ENCODE data around the gene CCK.

Gene CCK

DNA sequence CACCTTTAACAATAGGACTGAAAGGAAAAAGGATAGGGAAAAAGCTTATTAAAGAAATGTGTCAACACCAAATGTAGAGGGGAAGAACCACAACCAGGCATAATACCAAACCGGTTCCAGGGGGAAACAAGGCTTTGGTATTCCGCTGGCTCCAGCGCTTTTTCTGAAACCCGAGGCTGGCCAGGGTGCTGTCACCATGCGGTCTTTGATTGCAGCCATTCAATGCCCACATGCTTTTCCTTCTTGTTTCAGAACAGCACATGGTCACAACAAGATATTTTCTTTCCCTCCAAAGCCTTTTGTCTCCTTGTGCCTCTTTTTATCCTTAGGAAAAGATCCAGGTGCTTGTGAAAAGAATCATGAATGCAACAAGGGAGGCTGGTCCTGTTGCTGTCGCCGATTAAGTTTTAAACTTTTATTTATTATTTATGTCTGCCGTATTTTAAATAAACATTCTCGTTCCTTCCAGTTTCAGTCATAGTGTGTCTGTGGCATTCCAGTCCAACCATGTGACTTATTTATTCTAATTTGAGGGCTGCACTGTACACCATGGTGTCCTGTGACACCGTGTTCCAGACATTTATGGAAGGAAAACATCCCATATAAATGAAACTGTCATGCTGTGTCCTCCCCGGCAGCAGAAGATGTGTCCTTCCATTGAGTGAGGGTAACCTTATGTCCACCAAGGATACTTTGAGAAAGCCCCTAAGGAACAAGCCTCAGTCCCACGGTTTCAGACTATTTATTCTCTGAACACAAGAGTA is 41.1 kb downstream of the CCK start:
- no peak for DNase-seq

DNA sequence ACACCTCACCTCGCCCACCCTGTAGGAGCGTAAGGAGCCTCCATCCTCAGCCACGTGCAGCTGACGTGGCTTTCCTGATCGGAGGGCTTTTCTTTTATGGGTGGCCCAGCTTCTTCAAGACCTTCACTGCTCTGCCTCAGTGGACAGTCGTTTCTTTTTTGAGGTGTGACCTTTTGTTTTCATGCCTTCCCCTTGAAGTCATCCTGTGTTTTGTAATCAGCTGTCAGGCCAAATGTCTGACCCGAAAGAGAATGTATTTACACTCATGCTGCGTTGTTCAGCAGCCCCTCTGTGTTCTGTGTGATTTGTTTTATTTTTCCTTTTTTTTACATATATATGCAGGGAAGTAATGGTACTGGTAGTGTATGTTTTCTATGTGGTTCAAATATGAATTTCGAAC is 41.8 kb downstream of the CCK start:
- no peak for DNase-seq

DNA sequence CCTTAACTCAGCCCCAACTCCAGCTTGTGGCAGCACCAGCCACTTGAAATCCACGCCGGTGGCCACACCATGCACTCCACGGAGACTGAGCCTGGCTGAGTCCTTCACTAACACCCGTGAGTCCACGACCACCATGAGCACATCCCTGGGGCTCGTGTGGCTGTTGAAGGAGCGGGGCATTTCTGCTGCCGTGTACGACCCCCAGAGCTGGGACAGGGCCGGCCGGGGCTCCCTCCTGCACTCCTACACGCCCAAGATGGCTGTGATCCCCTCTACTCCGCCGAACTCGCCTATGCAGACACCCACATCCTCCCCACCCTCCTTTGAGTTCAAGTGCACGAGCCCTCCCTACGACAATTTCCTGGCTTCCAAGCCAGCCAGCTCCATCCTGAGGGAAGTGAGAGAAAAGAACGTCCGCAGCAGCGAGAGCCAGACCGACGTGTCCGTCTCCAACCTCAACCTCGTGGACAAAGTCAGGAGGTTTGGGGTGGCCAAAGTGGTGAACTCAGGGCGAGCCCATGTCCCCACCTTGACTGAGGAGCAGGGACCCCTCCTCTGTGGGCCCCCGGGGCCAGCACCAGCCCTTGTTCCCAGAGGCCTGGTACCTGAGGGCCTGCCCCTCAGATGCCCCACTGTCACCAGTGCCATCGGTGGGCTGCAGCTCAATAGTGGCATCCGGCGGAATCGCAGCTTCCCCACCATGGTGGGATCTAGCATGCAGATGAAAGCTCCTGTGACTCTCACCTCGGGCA is 42.9 kb downstream of the CCK start:
- DNase-seq, result no peak

DNA sequence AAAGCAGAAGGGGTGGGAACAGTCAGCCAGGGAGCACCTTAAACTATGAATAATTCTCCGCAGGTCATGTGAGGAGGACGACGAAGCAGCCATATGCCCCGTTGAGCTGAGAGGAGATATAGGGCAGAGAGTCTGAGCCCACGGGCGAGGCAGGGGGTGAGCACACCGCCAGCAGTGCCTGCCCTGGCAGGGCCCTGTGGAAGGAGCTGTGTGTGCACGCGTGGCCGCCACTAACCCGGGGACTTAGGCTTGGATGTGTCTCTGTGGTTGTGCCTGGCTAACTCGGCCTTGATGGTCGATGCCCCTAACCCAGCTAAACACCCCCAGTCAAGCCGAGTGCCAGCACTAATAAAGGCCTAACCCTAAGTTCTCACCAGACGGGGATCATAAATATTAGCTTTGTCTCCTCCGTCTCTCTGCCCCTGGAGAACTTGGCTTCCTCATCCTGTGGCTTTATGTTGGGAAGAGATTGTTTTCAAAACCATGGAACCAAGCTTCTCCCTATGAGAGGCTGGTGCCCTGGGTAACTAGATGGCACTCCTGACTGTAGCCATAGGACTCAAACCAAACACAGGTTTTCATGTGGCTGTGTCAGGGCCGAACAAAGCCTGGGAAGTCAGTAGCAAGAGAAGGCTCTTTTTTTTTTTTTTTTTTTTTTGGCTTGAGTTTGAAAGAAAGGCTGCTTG is 45.4 kb downstream of the CCK start:
- DNase-seq, result no peak

DNA sequence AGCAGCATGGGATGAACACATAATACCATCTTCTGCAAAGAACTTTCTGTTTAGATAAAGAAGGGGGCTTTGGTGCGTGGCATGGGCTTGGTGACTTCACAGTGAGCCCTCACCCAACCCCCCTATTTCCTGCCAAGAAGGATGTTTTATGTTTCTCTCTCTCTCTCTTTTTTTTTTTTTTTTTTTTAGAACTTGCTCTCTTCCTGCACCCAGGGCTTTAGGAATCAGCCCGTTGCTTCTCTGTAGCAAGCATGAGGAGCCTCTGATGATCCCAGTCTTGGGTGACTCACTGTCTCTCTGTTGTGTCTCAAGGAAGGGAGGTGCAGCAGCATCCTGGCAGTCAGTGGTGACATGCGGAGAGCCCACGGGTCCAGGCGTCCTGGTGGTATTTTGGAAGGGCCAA is 49.1 kb downstream of the CCK start:
- no peak for DNase-seq

DNA sequence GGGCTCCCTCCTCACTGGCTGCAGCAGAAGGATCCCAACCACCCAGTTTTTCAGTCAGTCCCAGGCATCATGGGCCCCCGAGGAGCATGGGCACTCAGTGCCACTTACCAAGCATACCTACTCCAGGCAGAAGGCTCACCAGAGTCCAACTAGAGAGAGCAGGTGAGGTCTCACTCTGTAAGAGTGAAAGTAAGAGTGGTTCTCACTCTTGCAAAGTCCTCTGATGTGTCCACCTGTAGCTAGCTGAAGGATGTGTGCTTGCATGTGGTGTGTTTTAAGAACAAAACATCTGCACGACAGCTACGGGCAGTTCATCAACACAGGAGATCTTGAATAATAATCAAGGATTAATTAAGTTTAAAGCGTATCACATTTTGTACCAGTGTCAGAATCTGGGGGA is 49.7 kb downstream of the CCK start:
- DNase-seq, result no peak

DNA sequence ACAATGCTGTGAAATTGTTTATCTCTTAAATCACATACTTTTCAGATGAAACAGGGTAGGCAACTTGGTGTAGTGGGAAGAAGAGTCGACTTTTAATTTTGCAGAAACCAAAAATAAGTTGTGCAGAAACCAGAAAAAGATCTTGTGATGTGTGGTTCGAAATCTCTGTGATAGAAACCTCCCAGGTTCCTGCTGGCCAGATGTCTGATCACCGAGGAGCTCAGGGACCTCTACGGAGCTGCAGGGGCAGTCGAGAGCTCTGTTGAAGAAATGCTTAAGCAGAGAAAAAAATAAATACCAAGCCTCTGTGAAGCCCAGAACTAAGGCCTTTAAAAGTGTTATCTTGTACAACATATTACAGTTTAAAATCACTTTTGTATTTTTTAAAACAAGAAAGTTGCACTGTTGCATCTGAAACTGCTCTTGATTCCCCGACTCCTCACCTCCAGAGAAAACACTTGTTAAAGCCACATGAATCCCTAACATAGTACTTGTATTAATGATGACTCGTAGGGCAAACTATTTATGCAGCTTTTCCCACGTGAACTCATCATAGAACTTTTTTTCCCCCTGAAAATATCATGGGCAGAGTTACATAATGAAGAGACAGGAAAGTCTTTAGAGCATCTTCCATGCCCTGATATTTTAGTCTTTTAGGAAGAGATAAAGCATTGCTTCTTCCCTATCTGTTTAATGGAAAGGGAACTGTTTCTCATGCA is 51.3 kb downstream of the CCK start:
- no peak for DNase-seq

DNA sequence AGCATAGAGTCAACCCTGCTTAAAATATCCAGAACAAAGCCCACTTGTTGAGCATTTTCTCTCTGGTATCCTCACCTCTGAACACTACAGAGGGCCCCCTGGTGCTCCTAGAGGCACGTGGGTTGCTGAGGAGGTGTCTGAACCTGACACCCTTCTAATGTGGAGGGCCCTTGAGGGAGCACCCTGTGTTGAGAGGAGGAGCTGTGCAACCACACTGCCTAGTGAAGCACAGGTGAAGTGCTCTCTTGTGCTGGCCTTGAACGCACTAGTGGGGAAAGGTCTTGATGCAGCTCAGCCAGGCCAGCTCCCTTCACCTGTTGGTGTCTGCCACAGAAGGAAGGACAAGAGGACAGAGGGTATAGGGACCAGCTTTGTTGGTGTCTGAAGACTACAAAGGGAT is 51.9 kb downstream of the CCK start:
- no peak for DNase-seq

DNA sequence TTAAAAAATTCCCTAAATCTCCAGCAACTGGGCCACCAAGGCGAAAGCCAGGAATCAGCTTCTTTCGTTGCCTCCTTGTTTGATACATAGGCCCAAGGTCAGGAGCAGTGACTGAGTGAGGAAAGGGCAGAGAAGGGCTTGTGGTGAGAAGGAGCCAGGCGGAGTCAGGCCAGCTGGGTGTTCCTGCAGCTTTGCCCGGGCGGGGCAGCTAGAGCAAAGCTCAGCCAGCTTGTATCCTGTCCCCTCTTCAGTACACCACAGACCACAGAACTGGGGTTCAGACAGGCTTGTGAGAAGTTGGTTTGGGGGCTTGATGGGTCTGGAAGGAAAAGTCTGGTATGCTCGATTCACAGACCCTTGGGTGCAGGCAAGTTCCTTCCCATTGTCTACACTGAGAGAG is 52.6 kb downstream of the CCK start:
- DNase-seq, result no peak

DNA sequence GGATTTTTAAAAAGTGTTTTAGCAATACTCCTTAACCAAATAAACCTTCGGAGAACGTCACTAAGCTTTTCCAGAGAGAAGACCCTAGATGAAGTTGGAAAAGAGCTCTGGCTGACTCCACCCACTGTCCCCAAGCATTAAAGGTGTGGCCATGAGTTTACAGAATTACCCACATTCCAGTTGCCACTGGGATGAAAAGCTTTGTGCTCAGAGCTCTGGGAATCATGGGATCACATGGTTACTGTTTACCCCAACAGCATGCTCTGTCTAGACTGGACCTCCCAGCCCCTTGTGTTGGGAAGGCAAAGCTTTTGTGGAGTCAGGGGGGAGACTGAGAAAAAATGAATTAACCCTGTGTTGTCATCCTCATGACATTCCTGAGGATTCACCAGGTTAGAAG is 55.3 kb downstream of the CCK start:
- no peak for DNase-seq

DNA sequence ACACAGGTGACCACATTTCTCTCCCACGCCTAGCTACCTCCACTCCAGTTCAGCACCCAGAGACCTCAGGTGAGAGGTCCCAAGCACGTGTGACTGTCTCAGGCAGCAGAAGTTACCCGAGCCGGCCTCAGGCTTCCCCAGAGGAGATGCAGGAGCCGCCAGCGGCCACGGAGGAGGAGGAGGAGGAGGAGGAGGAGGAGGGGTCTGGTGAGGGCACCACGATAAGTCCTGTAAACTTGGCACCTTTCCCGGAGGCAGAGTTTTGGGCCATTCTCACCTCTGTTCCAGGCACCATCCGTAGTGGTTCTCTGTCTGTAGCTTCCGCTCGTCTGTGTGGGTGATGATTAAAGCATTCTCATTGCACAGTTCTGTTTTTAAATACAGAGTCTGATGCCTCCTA is 56.1 kb downstream of the CCK start:
- no peak for DNase-seq

All from NCI-H2081 (cell line).